PFSK-1 (cell line): ENCODE results near the gene BABAM2.

Experiments
- FOXP2 ChIP-seq: optimal IDR thresholded peaks from 2 replicates; pipeline ENCODE3; 2011; ENCODE audit warnings: borderline replicate concordance, control low read depth, inconsistent platforms; ENCODE audit not compliant: insufficient read depth; ENCODE audit errors: extremely low read length, extremely low read depth
- POLR2AphosphoS5 ChIP-seq: IDR thresholded peaks from 2 replicates; pipeline ENCODE4 v1.6.1; 2012; ENCODE audit warnings: low read depth, mild to moderate bottlenecking, control low read depth, low read length, moderate library complexity
- SIN3A ChIP-seq: IDR thresholded peaks from 2 replicates; pipeline ENCODE4 v1.6.1; 2012; ENCODE audit warnings: mild to moderate bottlenecking, low read length, moderate library complexity, borderline replicate concordance; ENCODE audit not compliant: insufficient read depth
- TAF1 ChIP-seq: IDR thresholded peaks from 2 replicates; pipeline ENCODE4 v1.6.1; 2012; ENCODE audit warnings: low read length, control low read depth, borderline replicate concordance; ENCODE audit not compliant: insufficient read depth
- TF ChIP-seq, protein P1 (sequence below), 2 experiments: IDR thresholded peaks; 2 replicates each; pipeline versions ENCODE4 v1.6.1 to v1.8.0; 2011 to 2012; ENCODE audit warnings: low read depth in 2 of 2, low read length in 2 of 2, control low read depth in 1 of 2, inconsistent platforms in 1 of 2, mild to moderate bottlenecking in 1 of 2, moderate library complexity in 1 of 2; ENCODE audit not compliant: insufficient read depth in 1 of 2

DNA sequence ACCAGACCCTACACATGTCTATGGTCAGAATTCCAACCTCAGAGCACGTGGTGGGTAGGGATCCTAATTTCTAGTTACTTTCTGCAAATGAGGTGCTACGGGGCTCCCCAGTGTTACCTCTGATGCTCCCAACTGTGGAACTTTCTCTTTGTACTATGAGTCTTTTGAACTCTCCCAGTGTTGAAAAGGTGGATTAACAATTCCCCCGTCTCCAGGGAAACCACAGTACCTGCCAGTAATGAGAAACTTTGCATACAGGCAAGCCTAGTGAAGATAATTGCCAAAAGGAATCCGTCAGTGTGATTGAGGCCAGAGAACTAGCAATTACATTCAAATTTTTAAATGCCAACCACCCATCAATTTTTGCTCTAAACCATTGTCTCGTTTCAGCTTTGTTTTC is 373.2 kb downstream of the BABAM2 start:
- no peak for TF ChIP-seq POLR2AphosphoS5
- TF ChIP-seq TAF1: no peak
- TF ChIP-seq, protein P1, sequence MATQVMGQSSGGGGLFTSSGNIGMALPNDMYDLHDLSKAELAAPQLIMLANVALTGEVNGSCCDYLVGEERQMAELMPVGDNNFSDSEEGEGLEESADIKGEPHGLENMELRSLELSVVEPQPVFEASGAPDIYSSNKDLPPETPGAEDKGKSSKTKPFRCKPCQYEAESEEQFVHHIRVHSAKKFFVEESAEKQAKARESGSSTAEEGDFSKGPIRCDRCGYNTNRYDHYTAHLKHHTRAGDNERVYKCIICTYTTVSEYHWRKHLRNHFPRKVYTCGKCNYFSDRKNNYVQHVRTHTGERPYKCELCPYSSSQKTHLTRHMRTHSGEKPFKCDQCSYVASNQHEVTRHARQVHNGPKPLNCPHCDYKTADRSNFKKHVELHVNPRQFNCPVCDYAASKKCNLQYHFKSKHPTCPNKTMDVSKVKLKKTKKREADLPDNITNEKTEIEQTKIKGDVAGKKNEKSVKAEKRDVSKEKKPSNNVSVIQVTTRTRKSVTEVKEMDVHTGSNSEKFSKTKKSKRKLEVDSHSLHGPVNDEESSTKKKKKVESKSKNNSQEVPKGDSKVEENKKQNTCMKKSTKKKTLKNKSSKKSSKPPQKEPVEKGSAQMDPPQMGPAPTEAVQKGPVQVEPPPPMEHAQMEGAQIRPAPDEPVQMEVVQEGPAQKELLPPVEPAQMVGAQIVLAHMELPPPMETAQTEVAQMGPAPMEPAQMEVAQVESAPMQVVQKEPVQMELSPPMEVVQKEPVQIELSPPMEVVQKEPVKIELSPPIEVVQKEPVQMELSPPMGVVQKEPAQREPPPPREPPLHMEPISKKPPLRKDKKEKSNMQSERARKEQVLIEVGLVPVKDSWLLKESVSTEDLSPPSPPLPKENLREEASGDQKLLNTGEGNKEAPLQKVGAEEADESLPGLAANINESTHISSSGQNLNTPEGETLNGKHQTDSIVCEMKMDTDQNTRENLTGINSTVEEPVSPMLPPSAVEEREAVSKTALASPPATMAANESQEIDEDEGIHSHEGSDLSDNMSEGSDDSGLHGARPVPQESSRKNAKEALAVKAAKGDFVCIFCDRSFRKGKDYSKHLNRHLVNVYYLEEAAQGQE (IDR thresholded peaks at IDR 0.05; ENCODE audit: insufficient read depth in 1 of 2, low read depth in 2 of 2, low read length in 2 of 2): no peak
- TF ChIP-seq SIN3A: no peak
- TF ChIP-seq FOXP2: no peak
